ENCODE results near the gene TGFBR1.

DNA sequence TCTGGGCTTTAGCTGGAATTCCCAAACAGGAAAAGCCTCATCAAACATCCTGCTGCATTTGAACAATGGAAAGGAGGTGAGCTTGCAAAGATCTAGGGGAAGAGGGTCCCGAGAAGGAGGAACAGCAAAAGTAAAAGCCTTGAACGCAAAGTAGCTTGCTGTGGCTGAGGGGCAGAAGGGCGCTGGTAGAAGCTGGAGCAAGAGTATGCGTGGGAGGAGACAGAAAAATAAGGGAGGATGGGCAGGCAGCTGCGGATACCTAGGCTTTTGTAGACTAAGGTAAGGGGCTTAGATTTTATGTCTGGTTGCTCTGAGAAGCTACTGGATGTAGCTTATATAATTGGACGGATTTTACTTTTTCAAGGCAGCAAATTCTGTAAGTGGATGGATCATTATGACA lies 21.9 kb upstream of the TGFBR1 start:
- TF ChIP-seq POLR2A (IDR thresholded peaks at IDR 0.05) (no peak), CTCF (IDR thresholded peaks at IDR 0.05) (no peak)

All from tibial nerve (tissue), 3 donors.